Mucosa of descending colon (tissue), 3 donors: Measurements from ENCODE around the gene TBC1D1. TPM values are rescaled to one million over a fixed set of nuclear protein-coding genes. Genes with fewer than 3 reads are reported as not detected.

ENCODE experiments used
- ATAC-seq: fragments of 200-7000 bp; cut with Tn5 transposase; one replicate; pipeline ENCODE4 v1.9.1; 2020; ENCODE audit warnings: mild to moderate bottlenecking, moderate library complexity
- DNase-seq, 3 donors: peaks; one replicate each; pipeline ENCODE4 v3.0.0-alpha.2; 2020
- H3K36me3 ChIP-seq: fragments of 200-600 bp; one replicate; pipeline ENCODE4 v1.8.0; 2021; ENCODE audit warnings: low read depth, mild to moderate bottlenecking
- H3K4me1 ChIP-seq: fragments of 200-600 bp; one replicate; pipeline ENCODE4 v1.8.0; 2021; ENCODE audit warnings: low read depth, mild to moderate bottlenecking
- H3K4me3 ChIP-seq: fragments of 200-600 bp; one replicate; pipeline ENCODE4 v1.8.0; 2021; ENCODE audit warnings: mild to moderate bottlenecking
- H3K9me3 ChIP-seq: fragments of 200-600 bp; one replicate; pipeline ENCODE4 v1.8.0; 2021; ENCODE audit warnings: mild to moderate bottlenecking
- intact Hi-C, 2 donors: fragments of 100-400 bp; cut with DNase I in 1 of 2; cut with micrococcal nuclease in 1 of 2; formaldehyde crosslinking; loops; one replicate each; pipeline versions ENCODE4 v1.11.0 to v1.11.1; 2022; cut with DNase I, micrococcal nuclease
- total RNA-seq, 3 donors: library from RNA; stranded (reverse); fragmentation: NEBNext Ultra II Directional in 2 of 3; extraction: Animal tissue kit (Norgen Biotek cat#: 25700) in 2 of 3; gene quantifications; one replicate each; pipeline versions ENCODE4 v1.2.1 to v1.2.4, GENCODE V29; 2021 to 2023
- TF ChIP-seq, protein P1 (sequence below): fragments of 200-600 bp; IDR thresholded peaks from one replicate; pipeline ENCODE4 v1.8.0; 2022; ENCODE audit warnings: antibody characterized with exemption, mild to moderate bottlenecking
- donor health status: DM: no; HTN: no; CAD: no; lungs with moderate emphysema.
- donor health status: DM: no; HTN: no; CAD: no.
- donor health status: DM: no; HTN: yes; CAD: no.

Gene TBC1D1
- total RNA-seq, 3 donors from 2014 or later, result 50.2 to 249 (median 71.6) TPM

DNA sequence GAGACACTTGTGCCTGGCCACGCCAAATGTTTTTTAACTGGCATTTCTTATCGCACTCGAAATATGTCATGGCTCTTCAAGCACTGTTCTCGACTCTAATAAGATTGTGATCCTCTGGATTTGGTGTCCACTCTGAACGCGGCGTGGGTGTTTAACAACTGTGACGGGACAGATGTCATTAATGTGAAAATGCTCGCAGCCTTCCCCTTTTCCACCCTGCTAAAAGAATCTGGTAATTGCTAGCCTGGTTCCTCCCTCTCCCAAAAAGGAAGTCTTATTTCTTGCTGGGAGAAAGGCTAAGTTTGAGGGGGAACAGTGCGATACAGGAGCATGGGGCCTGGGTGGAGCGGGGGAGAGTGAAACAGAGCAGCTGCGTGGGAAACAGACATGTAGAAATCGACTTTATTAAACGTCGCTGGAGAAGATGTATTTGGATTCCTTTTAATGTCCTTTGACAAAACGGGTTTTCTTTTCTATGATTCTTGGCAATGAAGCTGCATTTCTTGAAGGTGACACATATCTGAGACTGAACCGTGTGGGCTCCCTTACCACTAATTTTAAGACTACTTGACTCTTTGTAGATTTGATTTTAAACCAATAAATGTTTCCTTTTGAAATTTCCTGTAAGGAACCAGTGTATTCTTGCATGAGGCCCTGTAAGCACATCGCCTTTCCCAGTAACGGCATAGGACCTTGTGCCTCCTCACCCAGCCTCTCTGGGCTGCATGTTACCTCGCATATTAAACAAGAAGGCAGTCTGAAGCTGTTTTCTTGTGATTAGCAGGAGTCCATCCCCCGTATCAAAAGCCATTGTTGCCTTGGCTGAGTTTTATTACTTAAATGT, 17.8 kb downstream of the TBC1D1 start:
- DNase-seq (no peak), ATAC-seq (no peak)
- Histone ChIP-seq H3K9me3 (no peaks in the 10 kb centered on the region), H3K4me1 (no peaks in the 10 kb centered on the region), H3K36me3 (no peaks in the 10 kb centered on the region), H3K4me3 (no peak overlapping the region)
- TF ChIP-seq, protein P1, sequence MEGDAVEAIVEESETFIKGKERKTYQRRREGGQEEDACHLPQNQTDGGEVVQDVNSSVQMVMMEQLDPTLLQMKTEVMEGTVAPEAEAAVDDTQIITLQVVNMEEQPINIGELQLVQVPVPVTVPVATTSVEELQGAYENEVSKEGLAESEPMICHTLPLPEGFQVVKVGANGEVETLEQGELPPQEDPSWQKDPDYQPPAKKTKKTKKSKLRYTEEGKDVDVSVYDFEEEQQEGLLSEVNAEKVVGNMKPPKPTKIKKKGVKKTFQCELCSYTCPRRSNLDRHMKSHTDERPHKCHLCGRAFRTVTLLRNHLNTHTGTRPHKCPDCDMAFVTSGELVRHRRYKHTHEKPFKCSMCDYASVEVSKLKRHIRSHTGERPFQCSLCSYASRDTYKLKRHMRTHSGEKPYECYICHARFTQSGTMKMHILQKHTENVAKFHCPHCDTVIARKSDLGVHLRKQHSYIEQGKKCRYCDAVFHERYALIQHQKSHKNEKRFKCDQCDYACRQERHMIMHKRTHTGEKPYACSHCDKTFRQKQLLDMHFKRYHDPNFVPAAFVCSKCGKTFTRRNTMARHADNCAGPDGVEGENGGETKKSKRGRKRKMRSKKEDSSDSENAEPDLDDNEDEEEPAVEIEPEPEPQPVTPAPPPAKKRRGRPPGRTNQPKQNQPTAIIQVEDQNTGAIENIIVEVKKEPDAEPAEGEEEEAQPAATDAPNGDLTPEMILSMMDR, result no peak
- intact Hi-C loops, result no loop called here

- TF ChIP-seq, protein P1, result no peak
- H3K4me3 ChIP-seq, result no peak overlapping the region
- H3K36me3 ChIP-seq, result no peaks in the 10 kb centered on the region
- no peaks in the 10 kb centered on the region for H3K9me3 ChIP-seq
- ATAC-seq, result no peak
- no peaks in the 10 kb centered on the region for H3K4me1 ChIP-seq
- DNase-seq, result no peak
- intact Hi-C loops, result no loop called here
Observed at GRCh38 chr4:37909332-37910090, 18.6 kb downstream of the TBC1D1 start.

GRCh38 chr4:37910091-37910486, 19.2 kb downstream of the TBC1D1 start:
- ATAC-seq, result no peak
- TF ChIP-seq, protein P1, result no peak
- DNase-seq, result no peak
- H3K4me3 ChIP-seq, result no peak overlapping the region
- no peaks in the 10 kb centered on the region for H3K9me3 ChIP-seq
- H3K36me3 ChIP-seq, result no peaks in the 10 kb centered on the region
- intact Hi-C loops, result no loop called here
- H3K4me1 ChIP-seq, result no peaks in the 10 kb centered on the region

DNA sequence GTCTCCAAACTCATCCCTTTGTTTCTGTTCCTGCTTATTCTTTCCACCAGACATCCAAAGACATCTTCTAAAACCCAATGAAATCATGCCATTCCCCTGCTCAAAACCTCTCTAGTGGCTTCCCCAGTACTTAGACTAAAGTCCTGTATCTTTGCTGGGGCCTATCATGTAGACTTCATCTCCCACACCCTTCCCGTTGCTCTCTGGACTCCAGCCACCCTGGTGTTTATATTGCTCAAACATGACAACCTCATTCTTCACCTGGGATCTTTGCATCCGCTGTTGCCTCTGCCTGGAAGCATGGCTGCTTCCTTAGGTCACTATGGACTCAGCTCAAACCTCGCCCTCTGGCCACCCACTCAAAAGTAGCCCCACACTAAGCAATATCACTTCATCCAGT, 23.7 kb downstream of the TBC1D1 start:
- intact Hi-C loops, result no loop called here
- no peak overlapping the region for H3K4me3 ChIP-seq
- no peaks in the 10 kb centered on the region for H3K9me3 ChIP-seq
- no peak for DNase-seq
- TF ChIP-seq, protein P1, result no peak
- ATAC-seq, result no peak
- no peaks in the 10 kb centered on the region for H3K4me1 ChIP-seq
- no peaks in the 10 kb centered on the region for H3K36me3 ChIP-seq

GRCh38 chr4:37917388-37917787, 26.5 kb downstream of the TBC1D1 start:
- TF ChIP-seq, protein P1, result no peak
- Histone ChIP-seq H3K4me3 (no peak overlapping the region), H3K36me3 (no peaks in the 10 kb centered on the region), H3K4me1 (no peaks in the 10 kb centered on the region), H3K9me3 (no peaks in the 10 kb centered on the region)
- DNase-seq, result no peak
- intact Hi-C loops, result no loop called here
- no peak for ATAC-seq
